OCI-LY3 (cell line): ENCODE data around the gene GADD45G.

ENCODE experiments used
- CTCF ChIP-seq: fragments of 200-600, 300-600 bp; sonication (generic); IDR thresholded peaks from 2 replicates; pipeline ENCODE4 v1.5.1; 2014; ENCODE audit warnings: antibody characterized with exemption, low read length, low read depth
- EZH2phosphoT487 ChIP-seq: fragments of 200-600 bp; shearing (Covaris generic); IDR thresholded peaks from 2 replicates; pipeline ENCODE4 v1.6.1; 2018; ENCODE audit warnings: antibody characterized with exemption, mixed run types, low read depth

DNA sequence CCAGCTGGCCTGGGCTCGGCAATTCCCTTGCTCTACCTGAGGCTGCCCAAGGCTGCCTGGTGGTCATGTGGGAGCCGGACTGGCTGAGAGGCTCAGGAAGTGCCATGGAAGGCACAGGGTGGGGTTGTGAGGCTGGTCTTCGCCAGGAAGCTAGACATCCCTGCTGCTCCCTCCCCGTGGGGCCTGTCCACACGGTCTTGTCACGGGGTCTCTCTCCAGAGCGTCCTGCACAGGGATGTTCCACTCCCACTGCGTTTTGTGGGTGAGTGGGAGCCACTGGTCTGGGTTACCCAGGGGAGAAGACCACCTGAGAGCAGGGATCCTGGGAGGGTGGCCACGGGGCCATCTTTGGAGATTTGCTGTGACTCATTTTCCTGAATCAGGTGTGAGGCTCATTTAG lies 11.6 kb downstream of the GADD45G start:
- no peak for TF ChIP-seq CTCF
- TF ChIP-seq EZH2phosphoT487 = no peak
